Activated T-cell treated with anti-CD3 and anti-CD28 coated beads for 1 hour (primary cell): ENCODE data around the gene C2orf66.

Source experiments
- DNase-seq: peaks from one replicate; pipeline ENCODE4 v3.0.0-alpha.2; 2020; ENCODE audit warnings: low read depth

The C2orf66 gene

DNA sequence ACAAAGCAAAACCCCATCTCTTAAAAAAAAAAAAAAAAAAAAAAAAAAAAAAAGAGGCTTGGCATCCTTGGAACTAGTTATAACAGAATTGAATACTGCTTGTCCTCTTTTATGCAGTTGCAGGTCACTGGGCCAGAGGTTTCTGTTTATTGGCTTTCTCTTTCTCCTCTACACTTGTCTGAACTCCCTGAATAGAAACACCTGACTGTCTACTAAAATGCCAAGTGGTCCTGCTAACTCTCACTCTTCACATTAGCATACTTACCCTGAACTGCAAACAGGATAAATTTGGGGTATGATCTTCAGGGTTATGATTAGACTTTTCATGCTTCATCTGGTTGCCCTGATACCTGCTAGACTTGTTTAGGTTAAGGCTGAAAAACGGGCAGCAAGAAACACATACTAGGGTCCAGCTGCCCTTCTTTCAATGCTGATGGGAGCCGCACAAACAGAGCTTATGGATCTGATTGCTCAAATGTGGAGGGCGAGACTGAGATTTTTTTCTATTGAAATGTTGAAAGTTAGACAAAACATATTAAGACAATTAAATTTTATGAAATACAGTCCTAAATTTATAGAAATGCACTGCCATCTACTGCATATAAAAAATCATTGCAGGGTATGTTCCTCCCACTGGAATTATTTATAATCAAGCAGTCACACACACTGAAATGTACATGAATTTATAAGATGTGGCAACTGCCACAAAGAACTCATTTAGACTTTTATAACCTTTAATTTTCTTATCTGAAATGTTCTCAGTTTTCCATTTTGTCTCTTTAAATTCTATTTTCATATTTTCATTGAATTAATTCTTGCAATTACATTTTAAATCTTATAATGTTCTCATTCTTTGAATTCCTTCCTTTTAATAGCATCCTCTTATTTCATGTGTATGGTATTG is 50.4 kb downstream of the C2orf66 start:
- DNase-seq: no peak
